ENCODE results near the gene SNX5. TPM values are rescaled to one million over a fixed set of nuclear protein-coding genes. Genes with fewer than 3 reads are reported as not detected.
A peak's percentile ranks its signal among the peaks of the same experiment; 100 is the strongest.

The SNX5 gene
- total RNA-seq, 1 donor from 2014 or later, result 97.3 TPM

DNA sequence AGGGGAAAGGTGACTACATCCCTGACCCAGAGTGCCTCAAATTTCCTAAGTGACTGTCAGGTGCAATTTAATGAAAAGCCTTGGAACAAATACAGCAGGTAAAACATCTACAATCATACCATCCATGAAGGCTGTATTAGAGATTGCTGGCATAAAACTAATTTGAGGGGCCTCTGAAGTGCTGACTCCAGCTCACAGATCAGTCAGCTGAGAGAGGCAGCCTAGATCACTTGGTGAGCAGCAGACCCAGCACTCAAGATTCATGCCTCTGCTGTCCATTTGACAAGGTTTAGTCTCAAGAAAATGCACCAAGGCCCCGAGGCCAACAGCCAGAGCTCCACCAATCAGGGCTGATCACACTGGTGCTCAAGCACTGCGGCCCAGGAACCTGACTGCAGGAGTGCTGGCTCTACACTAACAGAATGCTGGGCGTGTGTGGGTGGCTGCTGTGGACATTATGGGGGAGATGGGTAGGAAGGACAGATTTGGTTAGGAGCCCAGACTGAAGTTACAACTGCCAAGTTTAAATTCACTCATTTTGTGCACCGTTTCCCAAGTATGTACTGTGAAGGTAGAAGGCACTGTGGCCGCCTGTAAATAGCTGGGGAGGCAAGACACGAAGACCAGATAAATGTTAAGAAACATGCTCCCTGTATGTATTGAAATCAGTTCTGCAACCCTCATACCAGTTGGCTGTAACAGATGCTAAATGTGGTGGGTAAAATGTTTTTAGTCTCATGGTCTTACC lies 28.2 kb downstream of the SNX5 start:
- no peak for DNase-seq

DNA sequence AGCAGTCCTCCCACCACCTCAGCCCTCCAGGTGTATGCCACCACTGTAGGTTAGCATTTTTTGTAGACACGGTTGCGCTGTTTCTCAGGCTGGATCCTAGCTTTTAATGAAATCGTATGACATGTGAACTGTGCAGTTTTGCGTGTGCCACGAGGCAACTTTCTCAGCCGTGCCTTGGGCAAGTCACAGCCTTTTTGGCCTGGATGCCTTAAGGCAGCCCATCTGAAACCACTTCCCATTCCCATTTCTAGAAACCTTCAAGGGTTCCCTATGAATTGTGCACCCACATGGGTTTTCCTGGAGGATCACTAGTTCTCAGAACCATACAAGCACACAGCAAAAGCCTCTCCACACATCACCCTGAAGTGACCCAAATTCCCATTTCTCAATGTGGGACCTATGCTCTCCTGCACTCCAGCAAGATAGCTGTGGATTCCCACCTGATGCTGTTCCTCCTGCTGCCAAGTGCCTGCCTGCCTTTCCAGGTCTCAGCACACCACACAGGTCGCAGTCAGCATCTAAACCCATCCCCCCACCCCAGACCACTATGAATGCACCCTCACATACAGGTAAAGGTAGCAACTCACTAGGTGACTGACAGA lies 28.9 kb downstream of the SNX5 start:
- DNase-seq, result no peak

- peak; percentile 81 for DNase-seq
Observed at GRCh38 chr20:17938871-17939619, 29.5 kb downstream of the SNX5 start.

DNA sequence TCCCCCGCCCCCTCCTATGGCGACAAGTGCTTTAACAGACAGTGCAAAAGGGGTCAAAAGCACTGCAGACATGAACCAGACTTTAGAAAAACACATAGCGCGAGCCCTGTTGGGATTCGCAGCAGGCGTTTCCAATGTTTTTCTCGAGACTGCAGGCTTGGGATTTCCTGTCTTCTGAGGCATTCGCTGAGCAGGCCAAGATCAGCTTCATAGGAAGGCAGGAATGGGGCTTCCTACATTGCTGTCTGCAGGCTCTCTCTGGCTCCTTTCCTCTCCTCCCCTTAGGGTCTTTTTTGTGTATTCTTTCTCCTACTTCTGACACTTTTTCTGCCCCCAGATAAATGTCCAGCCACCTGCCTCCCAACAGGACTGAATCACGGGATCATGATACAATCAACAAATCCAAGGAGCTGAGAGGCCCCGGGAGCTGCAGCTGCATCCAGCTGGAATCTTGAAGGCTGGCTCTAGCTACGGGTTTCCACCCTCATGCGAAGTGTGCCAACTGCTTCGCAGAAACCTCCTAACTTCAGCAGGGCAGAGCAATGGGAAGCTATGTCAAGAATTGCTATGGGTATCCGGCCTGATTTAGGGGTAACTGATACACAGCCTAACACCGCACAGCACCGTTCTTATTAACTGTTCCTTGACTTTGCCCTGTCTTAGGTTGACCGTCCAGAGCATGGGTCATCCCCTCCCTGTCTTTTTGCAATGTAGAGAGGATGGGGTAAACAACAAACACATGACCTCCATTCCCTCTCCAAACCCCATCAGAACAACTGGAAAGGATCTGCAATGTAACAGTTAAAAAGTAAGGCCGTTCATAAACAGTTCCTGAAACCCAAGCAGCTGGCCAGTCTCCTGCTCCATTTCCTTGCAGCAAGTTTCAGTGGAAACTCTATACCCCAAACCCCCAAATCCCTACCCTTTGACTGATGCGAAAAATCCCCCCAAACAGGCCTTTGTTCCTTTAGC lies 31.5 kb downstream of the SNX5 start:
- peak; percentile 64 for DNase-seq

GRCh38 chr20:17936286-17936760 lies 32.3 kb downstream of the SNX5 start:
- DNase-seq, result no peak

GRCh38 chr20:17935761-17936160 lies 32.8 kb downstream of the SNX5 start:
- no peak for DNase-seq

DNA sequence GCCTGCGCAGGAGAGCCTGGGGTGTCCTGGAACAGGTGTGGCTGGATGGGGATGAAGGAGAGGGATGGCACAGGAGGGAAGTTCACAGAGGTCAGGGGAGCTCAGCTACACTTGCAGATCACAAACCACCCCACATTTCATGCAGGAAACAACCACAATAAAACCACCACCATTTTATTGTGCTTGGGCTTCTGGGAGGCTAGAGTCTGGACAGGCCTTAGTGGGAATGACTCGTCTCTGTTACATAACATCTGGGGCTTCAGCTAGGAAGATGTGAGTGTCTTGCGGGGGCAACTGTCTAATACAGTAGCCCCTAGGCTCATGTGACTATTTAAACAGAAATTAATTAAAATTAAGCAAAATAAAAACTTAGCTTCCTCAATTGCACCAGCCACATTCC lies 33.4 kb downstream of the SNX5 start:
- DNase-seq, result no peak

DNA sequence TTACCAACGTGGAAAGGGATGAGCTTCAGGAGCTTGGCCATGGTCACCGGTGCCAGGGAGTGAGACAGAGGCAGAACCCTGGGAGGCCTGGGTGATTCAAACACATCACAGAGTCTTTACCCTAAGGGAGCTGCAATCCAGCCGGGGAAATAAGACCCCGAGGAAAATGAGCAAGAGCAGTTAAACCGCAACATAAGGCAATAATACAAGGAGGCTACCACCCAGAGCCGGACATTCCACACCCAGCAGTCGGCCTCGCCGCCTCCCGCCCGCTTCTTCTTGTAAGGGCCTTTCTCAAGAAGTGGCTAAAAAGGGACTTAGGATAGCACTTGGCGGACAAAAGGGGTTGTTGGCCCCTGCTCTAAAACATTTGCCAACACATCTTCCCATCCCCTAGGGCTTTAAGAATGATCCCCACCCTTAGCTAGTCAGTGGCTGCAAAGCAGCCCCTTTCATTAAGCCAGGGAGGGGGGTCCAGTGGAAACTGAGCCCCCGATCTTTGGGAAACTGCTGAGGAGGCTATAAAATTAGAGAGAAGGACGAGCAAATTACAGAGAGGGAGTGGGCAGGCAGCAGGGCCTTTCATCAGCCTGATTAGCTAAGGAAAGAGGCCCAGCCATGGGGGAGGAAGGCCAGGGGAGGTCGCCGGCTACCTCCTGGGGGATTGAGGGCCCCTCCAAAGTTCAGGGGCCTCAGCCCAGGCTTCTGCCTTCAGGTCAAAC lies 34.3 kb downstream of the SNX5 start:
- DNase-seq, result no peak

DNA sequence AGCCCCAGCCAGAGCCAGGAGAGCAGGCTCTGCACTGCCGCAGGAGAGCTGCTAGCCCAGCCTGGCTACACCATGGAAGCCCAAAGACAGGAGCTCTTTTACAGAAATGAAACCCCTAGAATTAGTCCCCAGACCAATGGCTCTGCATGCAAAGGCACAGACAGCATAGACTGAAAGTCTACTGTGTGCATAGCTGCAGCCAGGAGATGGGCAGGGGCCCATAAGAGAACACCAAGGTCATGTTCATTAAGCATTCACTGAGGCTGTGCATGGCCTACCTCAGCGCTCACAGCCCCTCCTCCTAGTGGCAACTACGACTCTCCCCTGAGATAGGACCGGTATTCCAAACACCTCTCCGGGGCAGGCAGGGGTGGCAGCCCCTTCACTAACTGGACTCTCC lies 34.9 kb downstream of the SNX5 start:
- no peak for DNase-seq

DNA sequence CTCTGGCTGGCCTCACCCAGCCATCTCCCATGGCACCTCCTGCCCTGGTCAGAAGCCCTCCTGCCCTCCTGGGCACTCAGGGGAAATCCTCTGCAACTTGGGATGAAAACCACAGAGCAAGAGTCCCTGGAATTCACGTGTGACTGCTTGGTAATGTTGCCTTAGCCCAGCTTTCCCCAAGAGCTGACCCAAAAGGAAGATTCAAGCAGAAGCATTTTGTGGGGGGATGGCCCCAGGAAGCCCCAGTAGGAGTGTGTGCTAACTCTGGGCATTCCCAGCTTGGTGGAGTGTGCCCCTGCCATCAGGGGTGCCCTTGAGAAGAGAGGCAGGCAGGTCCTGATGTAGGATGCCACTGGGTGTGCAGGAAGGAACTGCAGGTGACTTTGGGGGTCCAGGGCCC lies 35.5 kb downstream of the SNX5 start:
- no peak for DNase-seq

GRCh38 chr20:17932396-17932795 lies 36.2 kb downstream of the SNX5 start:
- no peak for DNase-seq

GRCh38 chr20:17931513-17931912 lies 37.1 kb downstream of the SNX5 start:
- DNase-seq, result no peak

DNA sequence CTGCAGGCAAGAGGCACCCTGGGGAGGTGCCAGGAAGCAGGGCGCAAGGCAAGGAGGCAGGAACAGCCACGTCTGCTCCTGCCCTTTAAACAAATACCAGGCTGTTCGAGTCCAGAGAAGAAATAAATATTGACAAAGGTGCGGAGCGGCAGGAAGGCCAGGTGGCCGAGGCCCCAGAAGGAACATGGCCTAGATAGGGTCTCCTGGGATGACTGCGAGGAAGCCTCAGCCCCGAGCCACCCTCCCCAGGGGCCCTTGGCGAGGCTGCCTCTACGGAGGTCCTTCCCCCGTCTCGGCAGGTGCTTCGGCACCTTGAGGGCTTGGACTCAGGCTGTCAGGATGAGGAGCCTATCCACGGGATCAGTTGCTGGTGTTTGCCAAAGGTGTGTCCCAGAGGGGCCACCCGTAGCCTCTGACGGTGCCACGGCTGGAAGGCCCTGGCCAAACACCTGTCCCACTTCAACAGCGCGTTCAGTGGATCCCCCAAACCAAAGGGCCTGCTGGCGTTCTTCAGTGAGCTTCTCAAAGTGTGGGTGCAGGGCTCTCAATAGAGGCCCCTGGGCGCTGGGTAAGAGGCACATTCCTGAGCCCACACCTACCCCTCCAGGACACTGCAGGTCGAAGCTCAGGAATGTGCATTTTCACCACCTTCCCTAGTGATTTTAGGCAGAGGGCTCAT lies 39.8 kb downstream of the SNX5 start:
- no peak for DNase-seq

DNA sequence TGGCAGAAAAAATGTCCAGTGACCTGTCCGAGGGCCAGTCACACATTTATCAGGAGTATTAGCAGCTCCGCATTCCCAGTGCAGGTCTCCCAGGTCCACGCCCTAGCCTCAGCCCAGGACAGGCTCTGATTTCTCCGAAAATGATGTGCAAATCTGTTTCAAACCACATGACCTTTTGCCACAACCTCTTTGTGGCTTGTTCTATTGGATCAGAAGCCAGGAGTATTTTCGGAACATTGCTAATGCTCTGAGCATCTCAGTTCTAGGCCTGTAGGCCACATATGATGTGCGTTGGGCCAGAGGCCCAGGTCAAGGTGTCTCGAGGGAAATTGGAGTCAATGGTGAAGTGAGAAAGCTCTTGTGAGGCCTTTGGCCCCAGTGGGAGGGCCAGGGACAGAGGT lies 40.4 kb downstream of the SNX5 start:
- DNase-seq, result no peak

- no peak for DNase-seq
Observed at GRCh38 chr20:17925940-17926300, 42.7 kb downstream of the SNX5 start.

- DNase-seq, result no peak
Observed at GRCh38 chr20:17925141-17925939, 43.3 kb downstream of the SNX5 start.

DNA sequence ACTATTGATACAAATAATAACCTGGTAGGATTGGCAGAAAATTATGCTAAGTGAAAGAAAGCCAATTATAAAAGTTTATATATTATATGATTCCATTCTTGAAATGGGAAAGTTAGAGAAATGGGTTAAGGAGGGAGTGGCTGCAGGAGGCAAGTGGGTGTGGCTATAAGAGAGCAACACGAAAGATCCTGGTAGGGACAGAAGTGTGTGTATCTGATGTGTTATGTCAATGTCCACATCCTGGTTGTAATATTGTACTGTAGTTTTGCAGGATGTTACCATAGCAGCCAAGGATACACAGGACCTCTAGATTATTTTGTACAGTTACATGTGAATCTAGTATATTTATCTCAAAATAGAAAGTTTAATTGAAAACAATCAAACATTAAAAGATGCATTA lies 46.8 kb downstream of the SNX5 start:
- DNase-seq, result no peak

DNA sequence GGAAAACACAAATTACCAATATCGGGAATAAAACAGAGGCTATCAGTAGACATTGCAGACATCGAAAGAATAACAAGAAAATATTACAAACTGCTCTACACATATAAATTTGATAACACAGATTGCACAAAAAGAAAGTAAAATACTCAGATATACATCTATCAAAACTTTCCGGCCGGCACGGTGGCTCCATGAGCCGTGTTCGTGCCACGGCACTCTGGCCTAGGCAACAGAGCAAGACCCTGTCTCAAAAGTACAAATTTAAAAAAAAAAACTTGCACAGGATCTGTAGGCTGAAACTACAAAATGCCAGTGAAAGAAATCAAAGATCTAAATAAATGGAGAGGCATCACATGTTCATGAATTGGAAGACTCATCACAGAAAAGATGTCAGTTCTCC lies 49.4 kb downstream of the SNX5 start:
- no peak for DNase-seq

DNA sequence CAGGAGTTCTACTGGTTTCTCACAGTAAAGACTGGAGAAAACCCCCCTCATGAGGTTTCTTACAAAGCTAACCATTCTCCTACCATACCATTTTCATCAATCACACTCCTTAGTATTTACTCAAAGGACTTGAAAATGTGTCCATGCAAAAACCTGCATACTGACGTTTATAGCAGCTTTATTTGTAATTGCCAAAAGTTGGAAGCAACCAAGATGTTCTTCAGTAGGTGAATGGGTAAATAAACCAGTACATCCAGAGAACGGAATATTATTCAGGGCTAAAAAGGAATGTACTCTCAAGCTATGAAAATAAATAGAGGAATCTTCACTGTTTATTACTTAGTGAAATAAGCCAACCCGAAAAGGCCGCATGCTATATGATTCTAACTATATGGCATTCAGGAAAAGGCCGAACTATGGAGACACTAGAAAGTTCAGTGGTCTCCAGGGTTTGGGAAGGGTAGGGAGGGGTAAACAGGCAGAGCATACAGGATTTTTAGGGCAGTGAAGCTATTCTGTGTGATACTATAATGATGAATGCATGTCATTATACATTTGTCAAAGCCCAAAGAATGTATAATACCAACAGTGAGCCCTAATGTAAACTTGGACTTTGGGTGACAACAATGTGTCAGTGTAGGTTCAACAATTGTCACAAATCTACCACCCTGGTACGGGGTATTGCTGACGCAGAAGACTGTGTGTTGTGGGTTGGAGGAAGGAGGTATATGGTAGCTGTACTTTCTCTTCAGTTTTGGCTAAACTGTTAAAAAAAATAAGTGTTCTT lies 50.6 kb downstream of the SNX5 start:
- no peak for DNase-seq
